GM23338 (cell line): ENCODE measurements around the gene WDR33. TPM values are rescaled to one million over a fixed set of nuclear protein-coding genes. Genes with fewer than 3 reads are reported as not detected.
"Not testable (repeated sequence)": the region's sequence is repeated elsewhere in the genome, so short reads cannot be mapped to it uniquely, and the experiment has no call there.

Experiments used
- ATAC-seq: fragments of 200-7000 bp; cut with Tn5 transposase; 3 replicates; pipeline ENCODE4 v1.9.1; 2020
- DNase-seq: peaks from one replicate; pipeline ENCODE4 v3.0.0-alpha.2; 2015; ENCODE audit warnings: low spot score
- H2AFZ ChIP-seq: fragments of 200-600 bp; sonication (generic); 2 replicates; pipeline ENCODE4 v1.8.0; 2016; ENCODE audit warnings: antibody characterized with exemption, mild to moderate bottlenecking, moderate library complexity
- H3F3A ChIP-seq: fragments of 200-600 bp; sonication (generic); replicated peaks from 2 replicates; pipeline ENCODE4 v1.8.0; 2017; ENCODE audit warnings: antibody characterized with exemption, mixed run types, low read depth
- H3K27ac ChIP-seq: fragments of 200-600 bp; sonication (generic); 2 replicates; pipeline ENCODE4 v1.6.1; 2016; ENCODE audit warnings: low read depth
- H3K27me3 ChIP-seq: fragments of 200-600 bp; sonication (generic); 2 replicates; pipeline ENCODE4 v1.8.0; 2016; ENCODE audit warnings: mild to moderate bottlenecking, mixed run types, moderate library complexity; ENCODE audit not compliant: insufficient read depth
- H3K36me3 ChIP-seq: fragments of 200-600 bp; sonication (generic); 2 replicates; pipeline ENCODE4 v1.8.0; 2016; ENCODE audit warnings: mild to moderate bottlenecking; ENCODE audit not compliant: insufficient read depth
- H3K4me1 ChIP-seq: fragments of 200-600 bp; sonication (generic); 2 replicates; pipeline ENCODE4 v1.8.0; 2016; ENCODE audit warnings: mild to moderate bottlenecking, moderate library complexity; ENCODE audit not compliant: insufficient read depth
- H3K4me2 ChIP-seq: fragments of 200-600 bp; sonication (generic); 2 replicates; pipeline ENCODE4 v1.7.1; 2017; ENCODE audit warnings: mixed run types
- H3K4me3 ChIP-seq: fragments of 200-600 bp; sonication (generic); 2 replicates; pipeline ENCODE4 v1.6.1; 2016; ENCODE audit warnings: mixed run types
- H3K79me2 ChIP-seq: fragments of 200-600 bp; sonication (generic); replicated peaks from 2 replicates; pipeline ENCODE4 v1.8.0; 2017; ENCODE audit warnings: mild to moderate bottlenecking; ENCODE audit not compliant: insufficient read depth
- H3K9me2 ChIP-seq: fragments of 200-600 bp; sonication (generic); 2 replicates; pipeline ENCODE4 v1.8.0; 2017; ENCODE audit not compliant: insufficient read depth
- H4K20me1 ChIP-seq: fragments of 200-600 bp; sonication (generic); replicated peaks from 2 replicates; pipeline ENCODE4 v1.8.0; 2017; ENCODE audit warnings: mild to moderate bottlenecking; ENCODE audit not compliant: insufficient read depth
- H3K27ac Mint-ChIP-seq: 2 replicates; pipeline ENCODE4 v1.8.0; 2020; ENCODE audit warnings: inconsistent platforms, mild to moderate bottlenecking, moderate library complexity, mixed read lengths
- H3K27me3 Mint-ChIP-seq: 3 replicates; pipeline ENCODE4 v1.8.0; 2022; ENCODE audit warnings: low read depth, mild to moderate bottlenecking, moderate library complexity, mixed read lengths, inconsistent platforms; ENCODE audit not compliant: insufficient read depth, poor library complexity
- H3K36me3 Mint-ChIP-seq: 3 replicates; pipeline ENCODE4 v1.8.0; 2021; ENCODE audit warnings: low read depth, mild to moderate bottlenecking, inconsistent platforms, moderate library complexity, mixed read lengths
- H3K4me1 Mint-ChIP-seq: 3 replicates; pipeline ENCODE4 v1.8.0; 2020; ENCODE audit warnings: mild to moderate bottlenecking, inconsistent platforms, mixed read lengths
- H3K4me3 Mint-ChIP-seq: 3 replicates; pipeline ENCODE4 v1.8.0; 2021; ENCODE audit warnings: moderate library complexity, mild to moderate bottlenecking, inconsistent platforms, mixed read lengths
- H3K9me3 Mint-ChIP-seq: 3 replicates; pipeline ENCODE4 v1.8.0; 2020; ENCODE audit warnings: moderate library complexity, mild to moderate bottlenecking, inconsistent platforms, mixed read lengths
- ETS1 ChIP-seq: IDR thresholded peaks from 2 replicates; pipeline ENCODE4 v1.6.1; 2016; ENCODE audit warnings: antibody characterized with exemption
- polyA plus RNA-seq: library from polyadenylated mRNA; unstranded; fragments of >200 nt; fragmentation: Nextera tagmentation; extraction: Ambion mirVana; gene quantifications from 2 replicates; pipeline ENCODE4 v1.2.1, GENCODE V29; 2016
- total RNA-seq: library from RNA; depleted of rRNA; stranded (reverse); fragments of >200 nt; shearing (Covaris generic); gene quantifications from 2 replicates; pipeline ENCODE4 v1.2.3, GENCODE V29; 2014
- TF ChIP-seq, protein P1 (sequence below): IDR thresholded peaks from one replicate; pipeline ENCODE4 v1.6.1; 2018; ENCODE audit warnings: antibody characterized with exemption; ENCODE audit not compliant: unreplicated experiment
- TF ChIP-seq, protein P2 (sequence below): fragments of 250-450 bp; sonication (Bioruptor Pico); IDR thresholded peaks from 2 replicates; pipeline ENCODE4 v1.5.0; 2020; ENCODE audit warnings: mild to moderate bottlenecking, moderate library complexity
- TF ChIP-seq, protein P3 (sequence below), 2 experiments: fragments of 200-600 bp in 1 of 2; sonication (generic) in 1 of 2; conservative IDR thresholded peaks; 2 replicates each; pipeline versions ENCODE4 v1.5.1 to v1.6.1; 2016 to 2017; ENCODE audit warnings: antibody characterized with exemption in 2 of 2, low read depth in 2 of 2, mild to moderate bottlenecking in 2 of 2, moderate library complexity in 1 of 2

WDR33 gene
- total and polyA plus RNA-seq, 2 experiments from 2014 or later, result 37.2 to 54.7 TPM

GRCh38 chr2:127806860-127807259, 4.1 kb downstream of the WDR33 start:
- not testable (repeated sequence) for H3K9me2 ChIP-seq, DNase-seq, ATAC-seq, H3K36me3 ChIP-seq, H3K4me3 Mint-ChIP-seq, H2AFZ ChIP-seq, H3K9me3 Mint-ChIP-seq, H3K27me3 ChIP-seq, H3F3A ChIP-seq, H3K4me3 ChIP-seq, H3K27ac Mint-ChIP-seq
- Histone ChIP-seq H3K4me2 (0 out of 2 replicates have a peak overlapping the region, but pooled peaks have one; percentile 48), H4K20me1 (peaks cover 66% of the 10 kb centered on the region), H3K27ac (peak overlapping the region; percentile 18; the same call in 1 of the 2 replicates), H3K4me1 (peaks cover 26% of the 10 kb centered on the region), H3K79me2 (peaks cover 90% of the 10 kb centered on the region)
- peaks cover 14% of the 10 kb centered on the region for H3K27me3 Mint-ChIP-seq
- H3K4me1 Mint-ChIP-seq, result peaks cover 28% of the 10 kb centered on the region
- H3K36me3 Mint-ChIP-seq, result peaks cover 12% of the 10 kb centered on the region; the same call in 2 of the 3 replicates

DNA sequence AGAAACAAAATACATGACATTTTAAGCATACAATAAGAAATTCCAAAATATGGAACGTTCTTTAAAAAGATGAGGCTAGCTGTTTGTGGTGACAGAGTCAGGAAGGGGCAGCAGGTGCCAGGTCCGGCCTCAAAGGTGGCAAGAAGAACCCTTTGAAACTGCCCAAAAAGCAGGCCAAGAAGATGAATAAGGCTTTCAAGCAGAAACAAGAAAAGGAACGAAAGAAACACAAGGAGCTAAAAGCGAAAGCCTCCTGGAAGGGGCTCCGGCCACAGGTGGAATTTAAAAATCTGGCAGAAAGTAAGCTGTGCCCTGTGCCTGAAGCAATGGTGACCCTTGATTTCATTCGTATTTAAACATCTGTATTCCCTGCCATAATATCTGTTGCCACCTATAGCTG, 5.5 kb downstream of the WDR33 start:
- Histone ChIP-seq H3K4me2 (no peak overlapping the region), H3K4me3 (no peak overlapping the region), H3K9me2 (no peaks in the 10 kb centered on the region), H2AFZ (no peak overlapping the region), H3K27ac (no peak overlapping the region), H3F3A (no peaks in the 10 kb centered on the region), H3K27me3 (no peaks in the 10 kb centered on the region), H4K20me1 (peaks cover 75% of the 10 kb centered on the region), H3K36me3 (no peaks in the 10 kb centered on the region), H3K79me2 (peaks cover 100% of the 10 kb centered on the region), H3K4me1 (peaks cover 22% of the 10 kb centered on the region)
- no peaks in the 10 kb centered on the region for H3K9me3 Mint-ChIP-seq
- H3K27me3 Mint-ChIP-seq, result peaks cover 8% of the 10 kb centered on the region
- H3K4me3 Mint-ChIP-seq, result no peak overlapping the region; the same call in 2 of the 3 replicates
- H3K4me1 Mint-ChIP-seq, result peaks cover 22% of the 10 kb centered on the region
- no peak overlapping the region; the same call in 1 of the 2 replicates for H3K27ac Mint-ChIP-seq
- H3K36me3 Mint-ChIP-seq, result peaks cover 16% of the 10 kb centered on the region; the same call in 2 of the 3 replicates
- no peak for ATAC-seq
- DNase-seq, result no peak
- TF ChIP-seq, protein P1, sequence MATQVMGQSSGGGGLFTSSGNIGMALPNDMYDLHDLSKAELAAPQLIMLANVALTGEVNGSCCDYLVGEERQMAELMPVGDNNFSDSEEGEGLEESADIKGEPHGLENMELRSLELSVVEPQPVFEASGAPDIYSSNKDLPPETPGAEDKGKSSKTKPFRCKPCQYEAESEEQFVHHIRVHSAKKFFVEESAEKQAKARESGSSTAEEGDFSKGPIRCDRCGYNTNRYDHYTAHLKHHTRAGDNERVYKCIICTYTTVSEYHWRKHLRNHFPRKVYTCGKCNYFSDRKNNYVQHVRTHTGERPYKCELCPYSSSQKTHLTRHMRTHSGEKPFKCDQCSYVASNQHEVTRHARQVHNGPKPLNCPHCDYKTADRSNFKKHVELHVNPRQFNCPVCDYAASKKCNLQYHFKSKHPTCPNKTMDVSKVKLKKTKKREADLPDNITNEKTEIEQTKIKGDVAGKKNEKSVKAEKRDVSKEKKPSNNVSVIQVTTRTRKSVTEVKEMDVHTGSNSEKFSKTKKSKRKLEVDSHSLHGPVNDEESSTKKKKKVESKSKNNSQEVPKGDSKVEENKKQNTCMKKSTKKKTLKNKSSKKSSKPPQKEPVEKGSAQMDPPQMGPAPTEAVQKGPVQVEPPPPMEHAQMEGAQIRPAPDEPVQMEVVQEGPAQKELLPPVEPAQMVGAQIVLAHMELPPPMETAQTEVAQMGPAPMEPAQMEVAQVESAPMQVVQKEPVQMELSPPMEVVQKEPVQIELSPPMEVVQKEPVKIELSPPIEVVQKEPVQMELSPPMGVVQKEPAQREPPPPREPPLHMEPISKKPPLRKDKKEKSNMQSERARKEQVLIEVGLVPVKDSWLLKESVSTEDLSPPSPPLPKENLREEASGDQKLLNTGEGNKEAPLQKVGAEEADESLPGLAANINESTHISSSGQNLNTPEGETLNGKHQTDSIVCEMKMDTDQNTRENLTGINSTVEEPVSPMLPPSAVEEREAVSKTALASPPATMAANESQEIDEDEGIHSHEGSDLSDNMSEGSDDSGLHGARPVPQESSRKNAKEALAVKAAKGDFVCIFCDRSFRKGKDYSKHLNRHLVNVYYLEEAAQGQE, result no peak
- TF ChIP-seq, protein P2, sequence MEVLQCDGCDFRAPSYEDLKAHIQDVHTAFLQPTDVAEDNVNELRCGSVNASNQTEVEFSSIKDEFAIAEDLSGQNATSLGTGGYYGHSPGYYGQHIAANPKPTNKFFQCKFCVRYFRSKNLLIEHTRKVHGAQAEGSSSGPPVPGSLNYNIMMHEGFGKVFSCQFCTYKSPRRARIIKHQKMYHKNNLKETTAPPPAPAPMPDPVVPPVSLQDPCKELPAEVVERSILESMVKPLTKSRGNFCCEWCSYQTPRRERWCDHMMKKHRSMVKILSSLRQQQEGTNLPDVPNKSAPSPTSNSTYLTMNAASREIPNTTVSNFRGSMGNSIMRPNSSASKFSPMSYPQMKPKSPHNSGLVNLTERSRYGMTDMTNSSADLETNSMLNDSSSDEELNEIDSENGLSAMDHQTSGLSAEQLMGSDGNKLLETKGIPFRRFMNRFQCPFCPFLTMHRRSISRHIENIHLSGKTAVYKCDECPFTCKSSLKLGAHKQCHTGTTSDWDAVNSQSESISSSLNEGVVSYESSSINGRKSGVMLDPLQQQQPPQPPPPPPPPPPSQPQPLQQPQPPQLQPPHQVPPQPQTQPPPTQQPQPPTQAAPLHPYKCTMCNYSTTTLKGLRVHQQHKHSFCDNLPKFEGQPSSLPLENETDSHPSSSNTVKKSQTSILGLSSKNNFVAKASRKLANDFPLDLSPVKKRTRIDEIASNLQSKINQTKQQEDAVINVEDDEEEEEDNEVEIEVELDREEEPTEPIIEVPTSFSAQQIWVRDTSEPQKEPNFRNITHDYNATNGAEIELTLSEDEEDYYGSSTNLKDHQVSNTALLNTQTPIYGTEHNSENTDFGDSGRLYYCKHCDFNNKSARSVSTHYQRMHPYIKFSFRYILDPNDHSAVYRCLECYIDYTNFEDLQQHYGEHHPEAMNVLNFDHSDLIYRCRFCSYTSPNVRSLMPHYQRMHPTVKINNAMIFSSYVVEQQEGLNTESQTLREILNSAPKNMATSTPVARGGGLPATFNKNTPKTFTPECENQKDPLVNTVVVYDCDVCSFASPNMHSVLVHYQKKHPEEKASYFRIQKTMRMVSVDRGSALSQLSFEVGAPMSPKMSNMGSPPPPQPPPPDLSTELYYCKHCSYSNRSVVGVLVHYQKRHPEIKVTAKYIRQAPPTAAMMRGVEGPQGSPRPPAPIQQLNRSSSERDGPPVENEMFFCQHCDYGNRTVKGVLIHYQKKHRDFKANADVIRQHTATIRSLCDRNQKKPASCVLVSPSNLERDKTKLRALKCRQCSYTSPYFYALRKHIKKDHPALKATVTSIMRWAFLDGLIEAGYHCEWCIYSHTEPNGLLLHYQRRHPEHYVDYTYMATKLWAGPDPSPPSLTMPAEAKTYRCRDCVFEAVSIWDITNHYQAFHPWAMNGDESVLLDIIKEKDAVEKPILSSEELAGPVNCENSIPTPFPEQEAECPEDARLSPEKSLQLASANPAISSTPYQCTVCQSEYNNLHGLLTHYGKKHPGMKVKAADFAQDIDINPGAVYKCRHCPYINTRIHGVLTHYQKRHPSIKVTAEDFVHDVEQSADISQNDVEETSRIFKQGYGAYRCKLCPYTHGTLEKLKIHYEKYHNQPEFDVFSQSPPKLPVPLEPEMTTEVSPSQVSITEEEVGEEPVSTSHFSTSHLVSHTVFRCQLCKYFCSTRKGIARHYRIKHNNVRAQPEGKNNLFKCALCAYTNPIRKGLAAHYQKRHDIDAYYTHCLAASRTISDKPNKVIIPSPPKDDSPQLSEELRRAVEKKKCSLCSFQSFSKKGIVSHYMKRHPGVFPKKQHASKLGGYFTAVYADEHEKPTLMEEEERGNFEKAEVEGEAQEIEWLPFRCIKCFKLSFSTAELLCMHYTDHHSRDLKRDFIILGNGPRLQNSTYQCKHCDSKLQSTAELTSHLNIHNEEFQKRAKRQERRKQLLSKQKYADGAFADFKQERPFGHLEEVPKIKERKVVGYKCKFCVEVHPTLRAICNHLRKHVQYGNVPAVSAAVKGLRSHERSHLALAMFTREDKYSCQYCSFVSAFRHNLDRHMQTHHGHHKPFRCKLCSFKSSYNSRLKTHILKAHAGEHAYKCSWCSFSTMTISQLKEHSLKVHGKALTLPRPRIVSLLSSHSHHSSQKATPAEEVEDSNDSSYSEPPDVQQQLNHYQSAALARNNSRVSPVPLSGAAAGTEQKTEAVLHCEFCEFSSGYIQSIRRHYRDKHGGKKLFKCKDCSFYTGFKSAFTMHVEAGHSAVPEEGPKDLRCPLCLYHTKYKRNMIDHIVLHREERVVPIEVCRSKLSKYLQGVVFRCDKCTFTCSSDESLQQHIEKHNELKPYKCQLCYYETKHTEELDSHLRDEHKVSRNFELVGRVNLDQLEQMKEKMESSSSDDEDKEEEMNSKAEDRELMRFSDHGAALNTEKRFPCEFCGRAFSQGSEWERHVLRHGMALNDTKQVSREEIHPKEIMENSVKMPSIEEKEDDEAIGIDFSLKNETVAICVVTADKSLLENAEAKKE (CRISPR knock-in tag), result no peak
- TF ChIP-seq ETS1, result no peak
- TF ChIP-seq, protein P3, sequence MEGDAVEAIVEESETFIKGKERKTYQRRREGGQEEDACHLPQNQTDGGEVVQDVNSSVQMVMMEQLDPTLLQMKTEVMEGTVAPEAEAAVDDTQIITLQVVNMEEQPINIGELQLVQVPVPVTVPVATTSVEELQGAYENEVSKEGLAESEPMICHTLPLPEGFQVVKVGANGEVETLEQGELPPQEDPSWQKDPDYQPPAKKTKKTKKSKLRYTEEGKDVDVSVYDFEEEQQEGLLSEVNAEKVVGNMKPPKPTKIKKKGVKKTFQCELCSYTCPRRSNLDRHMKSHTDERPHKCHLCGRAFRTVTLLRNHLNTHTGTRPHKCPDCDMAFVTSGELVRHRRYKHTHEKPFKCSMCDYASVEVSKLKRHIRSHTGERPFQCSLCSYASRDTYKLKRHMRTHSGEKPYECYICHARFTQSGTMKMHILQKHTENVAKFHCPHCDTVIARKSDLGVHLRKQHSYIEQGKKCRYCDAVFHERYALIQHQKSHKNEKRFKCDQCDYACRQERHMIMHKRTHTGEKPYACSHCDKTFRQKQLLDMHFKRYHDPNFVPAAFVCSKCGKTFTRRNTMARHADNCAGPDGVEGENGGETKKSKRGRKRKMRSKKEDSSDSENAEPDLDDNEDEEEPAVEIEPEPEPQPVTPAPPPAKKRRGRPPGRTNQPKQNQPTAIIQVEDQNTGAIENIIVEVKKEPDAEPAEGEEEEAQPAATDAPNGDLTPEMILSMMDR (conservative IDR thresholded peaks at IDR 0.05; ENCODE audit: low read depth in 2 of 2), result no peak
